ENCODE measurements around the gene ERF.

The ERF gene

DNA sequence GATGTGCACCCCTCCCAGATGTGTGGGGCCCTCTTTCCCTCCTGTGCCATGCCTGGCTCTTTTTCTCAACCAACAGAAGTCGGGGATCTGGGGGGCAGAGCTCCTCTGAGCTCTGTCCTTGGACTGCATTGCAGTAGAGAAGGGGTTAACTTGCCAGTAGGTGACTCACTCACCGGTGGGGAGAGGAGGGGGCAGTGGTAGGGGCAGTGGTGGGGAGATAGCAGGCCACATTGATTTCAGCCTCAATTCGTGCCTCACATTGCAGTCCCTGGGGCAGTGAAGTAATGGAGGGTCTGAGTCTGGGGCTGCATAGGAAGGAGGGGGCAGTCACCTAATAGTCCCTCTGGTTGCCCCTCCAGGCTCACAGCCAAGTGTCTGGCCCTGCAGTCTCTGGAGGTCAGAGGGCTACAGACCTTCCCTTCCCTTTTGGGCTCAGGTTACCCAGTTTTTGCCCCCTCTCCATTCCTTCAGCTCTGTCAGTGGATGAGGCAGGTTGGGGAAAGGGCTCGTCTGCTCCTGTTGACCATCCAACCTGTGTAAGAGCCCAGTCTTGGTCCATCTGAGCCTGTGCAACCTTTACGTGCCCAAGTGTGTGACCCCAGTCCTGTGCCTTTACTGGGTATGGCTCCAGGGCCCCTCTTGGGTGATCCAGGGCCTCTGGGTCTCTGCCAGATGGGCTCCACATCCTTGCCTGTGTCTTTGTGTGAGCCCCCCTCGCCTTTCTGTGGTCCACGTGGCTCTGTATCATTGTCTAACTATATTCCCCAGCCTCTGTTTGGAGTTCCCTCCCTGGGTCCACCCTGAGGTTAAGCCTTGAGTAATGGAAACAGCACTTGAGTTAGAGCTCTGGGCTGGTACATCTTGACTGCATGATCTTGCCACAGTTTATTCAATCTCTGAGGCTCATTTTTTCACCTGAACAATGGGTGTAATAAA lies 27.2 kb upstream of the ERF start:
- FAIRE-seq (no peak), DNase-seq (ENCODE audit: insufficient read length, low spot score) (no peak)

DNA sequence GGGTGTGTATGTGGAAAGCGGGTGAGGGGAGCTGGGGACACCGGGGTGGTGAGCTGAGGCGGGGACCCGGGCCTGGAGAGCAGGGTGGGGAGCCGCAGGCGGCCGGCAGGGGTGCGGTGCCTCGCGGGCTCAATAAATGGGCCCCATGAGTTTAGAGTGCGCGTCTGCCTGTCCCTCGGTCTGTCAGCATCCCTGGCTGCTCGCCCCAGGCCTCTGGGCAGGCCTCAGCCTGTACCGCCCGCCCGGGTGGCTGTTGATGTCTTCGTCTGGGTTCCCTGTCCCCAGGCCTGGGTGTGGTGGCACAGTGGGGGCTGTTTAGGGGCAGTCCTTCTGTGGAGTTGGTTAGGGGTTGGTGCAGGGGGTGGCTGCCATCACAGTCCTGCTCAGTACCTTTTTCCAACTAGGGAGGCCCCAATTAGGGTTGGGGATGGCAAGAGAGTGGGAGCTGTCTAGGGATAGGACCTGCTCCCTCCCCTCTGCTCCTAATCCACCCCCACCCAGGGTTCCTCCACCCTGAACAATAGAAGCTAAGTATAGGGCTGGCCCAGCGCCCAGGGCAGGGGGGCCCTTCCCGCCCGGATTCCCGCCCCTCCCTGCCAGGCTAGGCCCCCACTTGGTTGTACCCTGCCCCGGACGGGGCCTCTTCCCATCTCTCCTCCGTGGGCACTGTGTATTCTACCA lies 26.4 kb upstream of the ERF start:
- FAIRE-seq (peak; percentile 9), DNase-seq (ENCODE audit: insufficient read length, low spot score) (no peak)
- TF ChIP-seq PAX5 (IDR thresholded peaks at IDR 0.05; ENCODE audit: insufficient read depth, low read length, severe bottlenecking): no peak
- no peak for TF ChIP-seq POLR2AphosphoS5 (IDR thresholded peaks at IDR 0.05; ENCODE audit: low read depth, low read length)
- TF ChIP-seq SPI1 (IDR thresholded peaks at IDR 0.05; ENCODE audit: low read depth, low read length): no peak
- TF ChIP-seq TAF1 (IDR thresholded peaks at IDR 0.05; ENCODE audit: low read depth, low read length): no peak
- no peak for TF ChIP-seq POU2F2 (IDR thresholded peaks at IDR 0.05; ENCODE audit: low read depth, low read length)
- no peak for TF ChIP-seq POLR2A (IDR thresholded peaks at IDR 0.05; ENCODE audit: low read depth, low read length)

More for the DNA sequence above, 27.2 kb upstream of the ERF start:
- TF ChIP-seq PAX5 (IDR thresholded peaks at IDR 0.05; ENCODE audit: insufficient read depth, low read length, severe bottlenecking): no peak
- no peak for TF ChIP-seq TAF1 (IDR thresholded peaks at IDR 0.05; ENCODE audit: low read depth, low read length)
- TF ChIP-seq POLR2A (IDR thresholded peaks at IDR 0.05; ENCODE audit: low read depth, low read length): no peak
- TF ChIP-seq POU2F2 (IDR thresholded peaks at IDR 0.05; ENCODE audit: low read depth, low read length): no peak
- no peak for TF ChIP-seq POLR2AphosphoS5 (IDR thresholded peaks at IDR 0.05; ENCODE audit: low read depth, low read length)
- no peak for TF ChIP-seq SPI1 (IDR thresholded peaks at IDR 0.05; ENCODE audit: low read depth, low read length)

DNA sequence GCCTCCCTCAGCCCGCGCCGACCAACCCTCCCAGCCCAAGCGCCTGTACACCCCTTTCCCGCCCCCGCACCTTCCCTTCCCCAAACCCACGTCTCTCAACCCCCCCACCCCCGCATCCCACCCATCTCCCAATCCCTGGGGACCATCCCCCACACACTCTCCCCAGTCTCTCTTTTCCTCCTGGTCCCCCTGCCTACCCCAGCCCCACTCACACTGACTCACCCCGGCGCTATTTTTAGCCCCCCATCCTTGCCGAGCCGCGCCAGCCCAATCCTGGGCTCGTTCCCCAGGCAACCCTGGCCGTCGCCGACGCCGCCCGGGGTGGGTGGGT lies 25.9 kb upstream of the ERF start:
- TF ChIP-seq SPI1 (IDR thresholded peaks at IDR 0.05; ENCODE audit: low read depth, low read length) (no peak), PAX5 (IDR thresholded peaks at IDR 0.05; ENCODE audit: insufficient read depth, low read length, severe bottlenecking) (no peak), POLR2AphosphoS5 (IDR thresholded peaks at IDR 0.05; ENCODE audit: low read depth, low read length) (no peak)
- DNase-seq (ENCODE audit: insufficient read length, low spot score) (no peak), FAIRE-seq (no peak)

- FAIRE-seq: peak; percentile 98
- TF ChIP-seq SPI1 (IDR thresholded peaks at IDR 0.05; ENCODE audit: low read depth, low read length) (no peak), PAX5 (IDR thresholded peaks at IDR 0.05; ENCODE audit: insufficient read depth, low read length, severe bottlenecking) (no peak), POLR2A (IDR thresholded peaks at IDR 0.05; ENCODE audit: low read depth, low read length) (peak; percentile 42; the same call in 1 of the 2 replicates), POU2F2 (IDR thresholded peaks at IDR 0.05; ENCODE audit: low read depth, low read length) (no peak), TAF1 (IDR thresholded peaks at IDR 0.05; ENCODE audit: low read depth, low read length) (no peak), POLR2AphosphoS5 (IDR thresholded peaks at IDR 0.05; ENCODE audit: low read depth, low read length) (peak; percentile 39; the same call in 1 of the 2 replicates)
- peak; percentile 96 for DNase-seq (ENCODE audit: insufficient read length, low spot score)
Observed at GRCh38 chr19:42279902-42280814, 25.2 kb upstream of the ERF start.

DNA sequence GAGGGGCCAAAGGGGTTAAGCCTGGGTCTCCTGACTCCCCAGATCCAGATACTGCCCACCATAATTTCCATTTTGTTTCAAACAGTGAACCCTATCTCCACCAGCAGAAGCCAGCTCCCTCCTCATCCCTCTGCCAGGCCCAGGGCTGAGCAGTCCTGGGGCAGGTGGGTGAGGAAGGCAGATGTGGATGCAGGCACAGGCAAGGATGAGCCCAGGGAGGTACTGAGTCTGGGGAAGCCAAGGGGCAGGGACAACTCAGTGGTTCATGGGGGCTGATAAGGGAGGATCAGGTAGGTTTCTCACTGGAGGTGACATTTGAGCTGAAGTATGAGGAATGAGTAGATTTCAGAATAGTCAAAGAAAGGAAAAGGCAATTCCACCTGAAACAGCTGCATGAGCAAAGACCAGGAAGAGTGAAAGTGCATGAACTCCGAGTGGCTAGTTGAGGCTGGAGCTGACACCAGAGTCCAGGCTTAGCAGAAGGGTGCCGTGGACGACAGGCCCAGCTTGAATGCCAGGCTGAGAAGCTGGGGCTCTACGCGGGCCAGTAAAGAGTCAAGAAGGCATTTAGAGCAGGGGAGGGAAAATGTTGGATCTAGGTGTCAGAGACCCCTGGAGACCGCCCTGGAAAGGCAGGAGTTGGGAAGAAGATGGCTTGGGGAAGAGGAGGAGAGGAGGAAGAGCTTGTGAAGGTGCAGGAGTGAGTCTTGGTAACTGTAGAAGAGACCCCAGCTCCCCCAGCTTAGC lies 24.4 kb upstream of the ERF start:
- FAIRE-seq (peak; percentile 20), DNase-seq (ENCODE audit: insufficient read length, low spot score) (no peak)
- TF ChIP-seq POLR2AphosphoS5 (IDR thresholded peaks at IDR 0.05; ENCODE audit: low read depth, low read length) (no peak), TAF1 (IDR thresholded peaks at IDR 0.05; ENCODE audit: low read depth, low read length) (no peak), PAX5 (IDR thresholded peaks at IDR 0.05; ENCODE audit: insufficient read depth, low read length, severe bottlenecking) (no peak), SPI1 (IDR thresholded peaks at IDR 0.05; ENCODE audit: low read depth, low read length) (no peak), POLR2A (IDR thresholded peaks at IDR 0.05; ENCODE audit: low read depth, low read length) (no peak; the same call in 1 of the 2 replicates), POU2F2 (IDR thresholded peaks at IDR 0.05; ENCODE audit: low read depth, low read length) (no peak)

- DNase-seq (ENCODE audit: insufficient read length, low spot score) (no peak), FAIRE-seq (peak; percentile 23)
- TF ChIP-seq POLR2AphosphoS5 (IDR thresholded peaks at IDR 0.05; ENCODE audit: low read depth, low read length) (no peak), PAX5 (IDR thresholded peaks at IDR 0.05; ENCODE audit: insufficient read depth, low read length, severe bottlenecking) (no peak), SPI1 (IDR thresholded peaks at IDR 0.05; ENCODE audit: low read depth, low read length) (no peak), POU2F2 (IDR thresholded peaks at IDR 0.05; ENCODE audit: low read depth, low read length) (no peak), TAF1 (IDR thresholded peaks at IDR 0.05; ENCODE audit: low read depth, low read length) (no peak), POLR2A (IDR thresholded peaks at IDR 0.05; ENCODE audit: low read depth, low read length) (no peak)
Observed at GRCh38 chr19:42278452-42279154, 23.7 kb upstream of the ERF start.

- FAIRE-seq: no peak
- TF ChIP-seq TAF1 (IDR thresholded peaks at IDR 0.05; ENCODE audit: low read depth, low read length) (no peak), SPI1 (IDR thresholded peaks at IDR 0.05; ENCODE audit: low read depth, low read length) (no peak), POU2F2 (IDR thresholded peaks at IDR 0.05; ENCODE audit: low read depth, low read length) (no peak), POLR2AphosphoS5 (IDR thresholded peaks at IDR 0.05; ENCODE audit: low read depth, low read length) (no peak), PAX5 (IDR thresholded peaks at IDR 0.05; ENCODE audit: insufficient read depth, low read length, severe bottlenecking) (no peak), POLR2A (IDR thresholded peaks at IDR 0.05; ENCODE audit: low read depth, low read length) (no peak)
- DNase-seq (ENCODE audit: insufficient read length, low spot score): no peak
Observed at GRCh38 chr19:42277821-42278451, 23.0 kb upstream of the ERF start.
